Measurements from ENCODE around the gene CFAP410. TPM values are rescaled to one million over a fixed set of nuclear protein-coding genes. Genes with fewer than 3 reads are reported as not detected.

CFAP410 gene
- total RNA-seq, 1 experiment from 2014 or later = 10.1 TPM

GRCh38 chr21:44375761-44376241 lies 36.6 kb upstream of the CFAP410 start:
- H3K27me3 Mint-ChIP-seq (ENCODE audit: insufficient read depth, unreplicated experiment) = peaks cover 34% of the 10 kb centered on the region

GRCh38 chr21:44375281-44375651 lies 36.1 kb upstream of the CFAP410 start:
- TF ChIP-seq, protein P1, sequence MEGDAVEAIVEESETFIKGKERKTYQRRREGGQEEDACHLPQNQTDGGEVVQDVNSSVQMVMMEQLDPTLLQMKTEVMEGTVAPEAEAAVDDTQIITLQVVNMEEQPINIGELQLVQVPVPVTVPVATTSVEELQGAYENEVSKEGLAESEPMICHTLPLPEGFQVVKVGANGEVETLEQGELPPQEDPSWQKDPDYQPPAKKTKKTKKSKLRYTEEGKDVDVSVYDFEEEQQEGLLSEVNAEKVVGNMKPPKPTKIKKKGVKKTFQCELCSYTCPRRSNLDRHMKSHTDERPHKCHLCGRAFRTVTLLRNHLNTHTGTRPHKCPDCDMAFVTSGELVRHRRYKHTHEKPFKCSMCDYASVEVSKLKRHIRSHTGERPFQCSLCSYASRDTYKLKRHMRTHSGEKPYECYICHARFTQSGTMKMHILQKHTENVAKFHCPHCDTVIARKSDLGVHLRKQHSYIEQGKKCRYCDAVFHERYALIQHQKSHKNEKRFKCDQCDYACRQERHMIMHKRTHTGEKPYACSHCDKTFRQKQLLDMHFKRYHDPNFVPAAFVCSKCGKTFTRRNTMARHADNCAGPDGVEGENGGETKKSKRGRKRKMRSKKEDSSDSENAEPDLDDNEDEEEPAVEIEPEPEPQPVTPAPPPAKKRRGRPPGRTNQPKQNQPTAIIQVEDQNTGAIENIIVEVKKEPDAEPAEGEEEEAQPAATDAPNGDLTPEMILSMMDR (IDR thresholded peaks at IDR 0.05; ENCODE audit: unreplicated experiment) = no peak
- no peak overlapping the region for H3K4me3 Mint-ChIP-seq (ENCODE audit: unreplicated experiment)
- POLR2A ChIA-PET = no interaction called here
- no peak for DNase-seq (ENCODE audit: unreplicated experiment)
- H3K4me1 Mint-ChIP-seq (ENCODE audit: insufficient read depth, unreplicated experiment) = no peaks in the 10 kb centered on the region
- H3K9me3 Mint-ChIP-seq (ENCODE audit: unreplicated experiment) = no peaks in the 10 kb centered on the region
- H3K27me3 Mint-ChIP-seq (ENCODE audit: insufficient read depth, unreplicated experiment) = peaks cover 34% of the 10 kb centered on the region
- CTCF ChIA-PET = no interaction called here
- intact Hi-C loops (cut with micrococcal nuclease) = no loop called here
- no TSS peak for BruUV-seq (replicated peaks)
- no peak overlapping the region for H3K27ac Mint-ChIP-seq (ENCODE audit: low read depth, unreplicated experiment)
- peaks cover 6% of the 10 kb centered on the region for H3K36me3 Mint-ChIP-seq (ENCODE audit: insufficient read depth, unreplicated experiment)

More at GRCh38 chr21:44375761-44376241, 36.6 kb upstream of the CFAP410 start:
- BruUV-seq (replicated peaks) = no TSS peak
- intact Hi-C loops (cut with micrococcal nuclease) = no loop called here
- Mint-ChIP-seq H3K9me3 (ENCODE audit: unreplicated experiment) (no peaks in the 10 kb centered on the region), H3K36me3 (ENCODE audit: insufficient read depth, unreplicated experiment) (peaks cover 6% of the 10 kb centered on the region), H3K27ac (ENCODE audit: low read depth, unreplicated experiment) (no peak overlapping the region), H3K4me3 (ENCODE audit: unreplicated experiment) (no peak overlapping the region), H3K4me1 (ENCODE audit: insufficient read depth, unreplicated experiment) (no peaks in the 10 kb centered on the region)
- TF ChIP-seq, protein P1 (IDR thresholded peaks at IDR 0.05; ENCODE audit: unreplicated experiment) = no peak
- ChIA-PET CTCF (no interaction called here), POLR2A (no interaction called here)
- DNase-seq (ENCODE audit: unreplicated experiment) = no peak

DNA sequence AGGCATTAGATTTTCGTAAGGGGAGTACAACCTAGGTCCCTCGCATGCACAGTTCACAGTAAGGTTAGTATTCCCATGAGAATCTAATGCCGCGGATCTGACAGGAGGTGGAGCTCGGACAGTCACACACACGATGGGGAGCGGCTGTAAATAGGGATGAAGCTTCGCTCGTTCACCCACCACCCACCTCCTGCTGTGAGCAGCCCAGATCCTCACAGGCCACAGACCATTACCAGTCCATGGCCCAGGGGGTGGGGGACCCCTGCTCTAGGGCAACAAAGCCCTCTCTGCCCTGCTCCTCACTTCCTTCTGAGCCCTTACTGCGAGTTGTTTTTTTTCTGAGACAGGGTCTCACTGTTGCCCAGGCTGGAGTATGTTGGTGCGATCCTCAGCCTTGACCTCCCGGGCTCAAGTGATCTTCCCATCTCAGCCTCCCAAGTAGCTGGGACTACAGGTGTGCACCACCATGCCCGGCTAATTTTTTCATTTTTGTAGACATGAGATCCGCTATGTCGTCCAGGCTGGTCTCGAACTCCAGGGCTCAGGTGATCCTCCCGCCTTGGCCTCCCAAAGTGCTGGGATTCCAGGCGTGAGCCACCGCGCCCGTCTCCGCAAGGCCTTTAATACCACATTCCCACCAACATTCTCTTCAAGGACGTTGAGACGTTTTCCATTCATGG lies 35.6 kb upstream of the CFAP410 start:
- H3K36me3 Mint-ChIP-seq (ENCODE audit: insufficient read depth, unreplicated experiment) = peaks cover 6% of the 10 kb centered on the region

GRCh38 chr21:44372616-44373015 lies 33.4 kb upstream of the CFAP410 start:
- no peak overlapping the region for H3K4me3 Mint-ChIP-seq (ENCODE audit: unreplicated experiment)
- CTCF ChIA-PET = interaction anchor here (0.6 kb wide), 1 partner anchor 439 kb away, joined by 4 read pairs; no protein-coding TSS in a partner anchor
- H3K36me3 Mint-ChIP-seq (ENCODE audit: insufficient read depth, unreplicated experiment) = no peaks in the 10 kb centered on the region
- H3K27me3 Mint-ChIP-seq (ENCODE audit: insufficient read depth, unreplicated experiment) = peaks cover 27% of the 10 kb centered on the region
- BruUV-seq (replicated peaks) = no TSS peak
- DNase-seq (ENCODE audit: unreplicated experiment) = no peak
- H3K4me1 Mint-ChIP-seq (ENCODE audit: insufficient read depth, unreplicated experiment) = no peaks in the 10 kb centered on the region
- H3K27ac Mint-ChIP-seq (ENCODE audit: low read depth, unreplicated experiment) = no peak overlapping the region
- TF ChIP-seq, protein P1 (IDR thresholded peaks at IDR 0.05; ENCODE audit: unreplicated experiment) = no peak
- H3K9me3 Mint-ChIP-seq (ENCODE audit: unreplicated experiment) = no peaks in the 10 kb centered on the region
- POLR2A ChIA-PET = no interaction called here
- intact Hi-C loops (cut with micrococcal nuclease) = no loop called here

More for the DNA sequence above, 35.6 kb upstream of the CFAP410 start:
- intact Hi-C loops (cut with micrococcal nuclease) = no loop called here
- BruUV-seq (replicated peaks) = no TSS peak
- Mint-ChIP-seq H3K27ac (ENCODE audit: low read depth, unreplicated experiment) (no peak overlapping the region), H3K4me1 (ENCODE audit: insufficient read depth, unreplicated experiment) (no peaks in the 10 kb centered on the region), H3K4me3 (ENCODE audit: unreplicated experiment) (no peak overlapping the region), H3K9me3 (ENCODE audit: unreplicated experiment) (no peaks in the 10 kb centered on the region), H3K27me3 (ENCODE audit: insufficient read depth, unreplicated experiment) (peaks cover 34% of the 10 kb centered on the region)
- no peak for DNase-seq (ENCODE audit: unreplicated experiment)
- CTCF ChIA-PET = no interaction called here
- POLR2A ChIA-PET = no interaction called here
- TF ChIP-seq, protein P1 (IDR thresholded peaks at IDR 0.05; ENCODE audit: unreplicated experiment) = no peak

All from MCF 10A (cell line).